Fibroblast of lung (primary cell): ENCODE measurements around the gene CAPSL.

Experiments used
- CTCF ChIP-seq, 2 donors: IDR thresholded peaks in 1 of 2; conservative IDR thresholded peaks in 1 of 2; 1 replicate in 1 of 2; 2 replicates in 1 of 2; pipeline ENCODE4 v1.5.1; 2011 to 2012; ENCODE audit warnings: low read length in 2 of 2, control low read depth in 1 of 2, inconsistent platforms in 1 of 2, low read depth in 1 of 2, mild to moderate bottlenecking in 1 of 2
- EZH2 ChIP-seq: IDR thresholded peaks from 2 replicates; pipeline ENCODE4 v1.5.1; 2012; ENCODE audit warnings: low read length, control low read depth, mild to moderate bottlenecking; ENCODE audit errors: missing control alignments

DNA sequence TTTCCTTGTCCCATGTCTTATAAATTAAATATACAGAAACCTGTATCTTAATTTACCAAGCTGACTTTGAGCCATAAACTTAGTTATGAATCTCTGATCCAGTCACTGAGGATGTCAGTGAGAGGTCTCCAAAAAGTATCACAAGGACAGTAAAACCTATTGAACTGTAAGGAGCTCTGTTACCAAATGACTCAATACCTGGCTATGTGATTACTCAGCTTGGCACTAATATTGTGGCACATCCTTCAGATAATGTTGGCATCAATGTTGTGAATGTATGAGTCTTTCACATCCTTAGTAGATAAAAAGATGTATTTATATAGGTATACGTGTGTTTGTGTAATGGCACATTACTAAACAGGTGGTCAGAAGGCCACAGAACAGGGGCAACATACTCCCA, 18.0 kb upstream of the CAPSL start:
- TF ChIP-seq CTCF (conservative IDR thresholded peaks at IDR 0.05 in 1 of 2, IDR thresholded peaks at IDR 0.05 in 1 of 2; ENCODE audit: low read depth in 1 of 2, low read length in 2 of 2) (no peak), EZH2 (no peak)
